AG09309 (cell line): ENCODE data around the gene RRP36.

ENCODE experiments used
- DNase-seq: peaks from one replicate; pipeline ENCODE4 v3.0.0-alpha.2; 2010; ENCODE audit warnings: low read depth
- H3K4me3 ChIP-seq: 2 replicates; pipeline ENCODE4 v1.5.1; 2011; ENCODE audit warnings: mild to moderate bottlenecking, low read depth, low read length, moderate library complexity; ENCODE audit not compliant: control insufficient read depth
- CTCF ChIP-seq: IDR thresholded peaks from 2 replicates; pipeline ENCODE4 v1.5.1; 2011; ENCODE audit warnings: mild to moderate bottlenecking, low read depth, low read length, inconsistent platforms; ENCODE audit not compliant: insufficient read depth, control insufficient read depth; ENCODE audit errors: missing control alignments

RRP36 gene

DNA sequence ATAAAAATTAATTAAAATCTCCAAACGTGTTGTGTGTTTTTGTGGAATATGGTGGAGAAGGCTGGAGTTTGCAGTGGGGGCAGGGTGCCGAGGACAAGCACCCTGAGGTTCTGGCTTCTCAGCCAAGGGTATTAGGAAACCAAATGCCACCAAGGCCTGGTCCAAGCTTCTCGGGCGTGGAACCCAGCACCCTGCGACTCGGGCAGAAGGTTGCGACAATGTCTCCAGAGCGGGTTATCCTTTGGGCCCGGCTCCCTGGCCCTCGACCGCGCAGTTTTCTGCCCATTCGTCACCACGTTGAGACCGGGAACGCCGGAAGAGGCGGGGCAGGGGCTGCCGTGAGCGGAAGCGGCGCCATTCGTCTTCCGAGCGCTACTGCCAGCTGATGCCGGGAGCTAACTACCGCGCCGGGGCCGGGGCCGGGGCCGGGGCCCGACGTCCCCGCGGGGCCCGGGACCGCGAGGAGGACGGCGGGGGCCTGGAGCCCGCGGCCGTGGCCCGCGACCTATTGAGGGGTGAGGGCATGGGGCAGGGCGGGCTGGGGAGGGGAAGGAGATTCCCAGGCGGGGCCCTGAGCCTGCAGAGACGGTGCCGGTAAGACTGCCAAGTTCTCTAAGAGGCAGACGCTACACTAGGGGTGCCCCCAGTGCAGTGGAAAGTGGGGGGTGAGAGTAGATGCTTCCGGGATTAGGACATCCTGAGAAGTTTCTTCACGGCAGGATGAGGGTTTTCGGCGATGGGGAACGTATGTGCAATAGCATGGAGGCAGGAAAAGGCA is at the start of gene RRP36:
Gene RRP36 (plus strand): TSS at position 354 of the 778 bp plus-strand sequence. CDS start 32 bp downstream, at position 386.
- peak within 1 kb of the TSS; percentile 83 for H3K4me3 ChIP-seq
- no peak for TF ChIP-seq CTCF
- DNase-seq = no peak

- H3K4me3 ChIP-seq = no peak overlapping the region
- no peak for TF ChIP-seq CTCF
- DNase-seq = no peak
Measured at GRCh38 chr6:42971746-42972327, 49.6 kb upstream of the RRP36 start.

GRCh38 chr6:42973926-42974325 is 47.5 kb upstream of the RRP36 start:
- no peak overlapping the region for H3K4me3 ChIP-seq
- TF ChIP-seq CTCF = no peak
- no peak for DNase-seq

- no peak overlapping the region for H3K4me3 ChIP-seq
- DNase-seq = no peak
- TF ChIP-seq CTCF = no peak
Measured at GRCh38 chr6:42974919-42975505, 46.4 kb upstream of the RRP36 start.

- TF ChIP-seq CTCF = no peak
- no peak for DNase-seq
- peak overlapping the region; percentile 94 for H3K4me3 ChIP-seq
Measured at GRCh38 chr6:42978487-42978838, 43.0 kb upstream of the RRP36 start.

GRCh38 chr6:42978839-42979522 is 42.4 kb upstream of the RRP36 start, which contains the start of gene PEX6:
PEX6 (minus strand) TSS chr6:42979181; CDS start chr6:42979150, 31 bp downstream.
- peak; percentile 17 for DNase-seq
- H3K4me3 ChIP-seq = peak within 1 kb of the TSS; percentile 94
- no peak for TF ChIP-seq CTCF
